Endodermal cell (in vitro differentiated cells): ENCODE results near the gene JAZF1. TPM values are rescaled to one million over a fixed set of nuclear protein-coding genes. Genes with fewer than 3 reads are reported as not detected.

Experiments
- DNase-seq: peaks from one replicate; pipeline ENCODE4 v3.0.0-alpha.2; 2017
- H3K27ac ChIP-seq: 2 replicates; pipeline ENCODE4 v1.5.1; 2013; ENCODE audit warnings: mild to moderate bottlenecking, low read depth, low read length, moderate library complexity
- H3K27me3 ChIP-seq: 2 replicates; pipeline ENCODE4 v1.6.1; 2013; ENCODE audit warnings: mild to moderate bottlenecking, low read length, moderate library complexity; ENCODE audit not compliant: insufficient read depth, control insufficient read depth, poor library complexity, severe bottlenecking
- H3K36me3 ChIP-seq: 2 replicates; pipeline ENCODE4 v1.7.0; 2013; ENCODE audit warnings: mild to moderate bottlenecking, low read length, moderate library complexity; ENCODE audit not compliant: control insufficient read depth, insufficient read depth
- H3K4me1 ChIP-seq: one replicate; pipeline ENCODE4 v1.7.0; 2013; ENCODE audit warnings: low read length; ENCODE audit not compliant: control insufficient read depth, insufficient read depth
- H3K4me3 ChIP-seq: 2 replicates; pipeline ENCODE4 v1.5.1; 2013; ENCODE audit warnings: mild to moderate bottlenecking, low read length, moderate library complexity
- H3K9ac ChIP-seq: 2 replicates; pipeline ENCODE4 v1.6.1; 2013; ENCODE audit warnings: mild to moderate bottlenecking, low read length, moderate library complexity; ENCODE audit not compliant: poor library complexity, severe bottlenecking; ENCODE audit errors: extremely low read depth
- H3K9me3 ChIP-seq: 2 replicates; pipeline ENCODE4 v1.6.1; 2013; ENCODE audit warnings: mild to moderate bottlenecking, low read length, moderate library complexity; ENCODE audit not compliant: control insufficient read depth
- H3K27ac Mint-ChIP-seq: 2 replicates; pipeline ENCODE4 v1.8.0; 2020; ENCODE audit warnings: mixed read lengths
- H3K27me3 Mint-ChIP-seq: 2 replicates; pipeline ENCODE4 v1.8.0; 2021; ENCODE audit warnings: mild to moderate bottlenecking, mixed read lengths; ENCODE audit not compliant: insufficient read depth
- H3K36me3 Mint-ChIP-seq: 2 replicates; pipeline ENCODE4 v1.8.0; 2020; ENCODE audit warnings: low read depth, mixed read lengths
- H3K4me1 Mint-ChIP-seq: 2 replicates; pipeline ENCODE4 v1.8.0; 2020; ENCODE audit warnings: mixed read lengths
- H3K4me3 Mint-ChIP-seq: 2 replicates; pipeline ENCODE4 v1.8.0; 2020; ENCODE audit warnings: mild to moderate bottlenecking, moderate library complexity, mixed read lengths
- H3K9me3 Mint-ChIP-seq: 2 replicates; pipeline ENCODE4 v1.8.0; 2020; ENCODE audit warnings: mild to moderate bottlenecking, mixed read lengths
- CTCF ChIP-seq: fragments of 200-600 bp; sonication (generic); conservative IDR thresholded peaks from 2 replicates; pipeline ENCODE4 v1.5.0; 2021; ENCODE audit warnings: antibody characterized with exemption, mild to moderate bottlenecking
- WGBS, 2 experiments: methylation state at CpG; one replicate each; pipeline versions ENCODE4 v1.1.5 to v1.1.7; 2013; ENCODE audit warnings: missing lambda C conversion rate in 2 of 2, mixed read lengths in 1 of 2; ENCODE audit not compliant: insufficient coverage in 1 of 2, insufficient read length in 1 of 2; 5-methylcytosine and 5-hydroxymethylcytosine counted together
- total RNA-seq, 2 donors: library from RNA; stranded (reverse); fragmentation: NEBNext Ultra II Directional in 1 of 2; extraction: Animal tissue kit (Norgen Biotek cat#: 25700) in 1 of 2; gene quantifications; 2 replicates in 1 of 2; 3 replicates in 1 of 2; pipeline ENCODE4 v1.2.1, GENCODE V29; 2021

Gene JAZF1
- total RNA-seq, 2 donors from 2014 or later: 18.3 to 33.6 TPM

- Histone ChIP-seq H3K27me3 (no peaks in the 10 kb centered on the region), H3K9ac (no peak overlapping the region), H3K27ac (no peak overlapping the region), H3K4me1 (peaks cover 3% of the 10 kb centered on the region), H3K4me3 (no peak overlapping the region), H3K9me3 (no peaks in the 10 kb centered on the region), H3K36me3 (no peaks in the 10 kb centered on the region)
- Mint-ChIP-seq H3K4me1 (peaks cover 15% of the 10 kb centered on the region), H3K4me3 (no peak overlapping the region), H3K27ac (no peak overlapping the region), H3K27me3 (no peaks in the 10 kb centered on the region), H3K36me3 (no peaks in the 10 kb centered on the region), H3K9me3 (no peaks in the 10 kb centered on the region)
- DNase-seq: no peak
- no peak for TF ChIP-seq CTCF
- WGBS, 2 experiments: 92 to 94% methylated on average over 4 of the region's 4 CpGs
Measured at GRCh38 chr7:28033386-28033785, 147.2 kb downstream of the JAZF1 start.

GRCh38 chr7:28032738-28033380 is 147.7 kb downstream of the JAZF1 start:
- no peaks in the 10 kb centered on the region for H3K36me3 ChIP-seq
- DNase-seq: peak; percentile 66
- peak; percentile 59 for TF ChIP-seq CTCF
- WGBS, 2 experiments: 89 to 90% methylated on average over 4 to 9 of the region's 9 CpGs
- no peaks in the 10 kb centered on the region for H3K9me3 ChIP-seq
- Mint-ChIP-seq H3K9me3 (no peaks in the 10 kb centered on the region), H3K4me3 (no peak overlapping the region), H3K27ac (no peak overlapping the region), H3K27me3 (no peaks in the 10 kb centered on the region), H3K36me3 (no peaks in the 10 kb centered on the region), H3K4me1 (peaks cover 15% of the 10 kb centered on the region)
- peaks cover 3% of the 10 kb centered on the region for H3K4me1 ChIP-seq
- H3K27me3 ChIP-seq: no peaks in the 10 kb centered on the region
- no peak overlapping the region for H3K27ac ChIP-seq
- H3K9ac ChIP-seq: no peak overlapping the region
- H3K4me3 ChIP-seq: no peak overlapping the region

- Histone ChIP-seq H3K9ac (no peak overlapping the region), H3K36me3 (no peaks in the 10 kb centered on the region), H3K27ac (no peak overlapping the region), H3K4me3 (no peak overlapping the region), H3K27me3 (no peaks in the 10 kb centered on the region), H3K4me1 (no peaks in the 10 kb centered on the region), H3K9me3 (no peaks in the 10 kb centered on the region)
- no peaks in the 10 kb centered on the region for H3K9me3 Mint-ChIP-seq
- H3K27me3 Mint-ChIP-seq: no peaks in the 10 kb centered on the region
- H3K27ac Mint-ChIP-seq: no peak overlapping the region
- no peak for DNase-seq
- peaks cover 12% of the 10 kb centered on the region for H3K4me1 Mint-ChIP-seq
- no peak for TF ChIP-seq CTCF
- H3K4me3 Mint-ChIP-seq: no peak overlapping the region
- WGBS, 2 experiments: 97 to 100% methylated on average over 3 to 5 of the region's 5 CpGs
- peaks cover 3% of the 10 kb centered on the region for H3K36me3 Mint-ChIP-seq
Measured at GRCh38 chr7:28029051-28029450, 151.5 kb downstream of the JAZF1 start.
